GOT3 (cell line): Measurements from ENCODE around the gene THOP1.

ENCODE experiments used
- DNase-seq: peaks from one replicate; lab custom pipeline; 2025; ENCODE audit warnings: mixed read lengths; lab: John Stamatoyannopoulos, UW

Gene THOP1

DNA sequence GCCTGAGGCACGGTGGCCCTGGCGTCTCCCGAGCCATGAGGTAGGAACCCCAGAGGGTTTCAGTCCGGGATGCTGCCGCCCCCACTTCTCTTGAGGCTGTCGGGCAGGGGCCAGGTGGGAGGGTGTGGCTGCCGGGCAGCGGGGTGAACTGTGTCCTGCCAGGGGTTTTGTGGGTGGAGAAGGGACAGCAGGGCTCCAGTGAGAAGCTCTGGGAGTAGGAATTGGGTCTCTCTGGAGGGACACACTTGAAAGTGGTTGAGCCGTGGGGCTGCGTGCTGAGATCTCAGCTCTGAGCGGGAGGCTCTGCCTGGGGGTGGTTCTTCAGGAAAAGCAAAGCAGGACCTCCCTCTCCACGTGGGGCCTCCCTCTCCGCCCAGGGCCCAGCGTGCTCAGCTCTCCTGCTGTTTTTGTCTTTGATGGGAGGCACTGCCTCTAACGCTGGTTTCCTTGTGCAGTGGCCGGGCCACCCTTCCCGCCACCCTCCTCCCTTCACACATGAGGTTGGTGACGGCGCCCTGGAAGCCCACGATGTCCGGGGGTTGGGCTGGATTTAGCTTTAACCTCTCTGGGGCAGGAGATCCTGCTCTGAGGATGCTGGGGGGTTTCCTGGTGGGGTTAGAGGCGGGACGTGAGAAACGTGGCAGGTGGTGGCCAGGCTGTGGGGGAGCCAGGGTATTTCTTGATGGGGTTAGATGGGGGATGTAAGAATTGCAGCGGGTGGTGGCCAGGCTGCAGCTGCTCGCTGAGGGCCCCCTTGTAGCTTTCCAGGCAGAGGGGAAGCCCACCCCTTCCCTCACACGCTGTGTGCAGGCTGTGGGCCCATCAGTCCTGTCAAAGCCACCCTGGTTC is 19.1 kb downstream of the THOP1 start:
- DNase-seq = no peak

DNA sequence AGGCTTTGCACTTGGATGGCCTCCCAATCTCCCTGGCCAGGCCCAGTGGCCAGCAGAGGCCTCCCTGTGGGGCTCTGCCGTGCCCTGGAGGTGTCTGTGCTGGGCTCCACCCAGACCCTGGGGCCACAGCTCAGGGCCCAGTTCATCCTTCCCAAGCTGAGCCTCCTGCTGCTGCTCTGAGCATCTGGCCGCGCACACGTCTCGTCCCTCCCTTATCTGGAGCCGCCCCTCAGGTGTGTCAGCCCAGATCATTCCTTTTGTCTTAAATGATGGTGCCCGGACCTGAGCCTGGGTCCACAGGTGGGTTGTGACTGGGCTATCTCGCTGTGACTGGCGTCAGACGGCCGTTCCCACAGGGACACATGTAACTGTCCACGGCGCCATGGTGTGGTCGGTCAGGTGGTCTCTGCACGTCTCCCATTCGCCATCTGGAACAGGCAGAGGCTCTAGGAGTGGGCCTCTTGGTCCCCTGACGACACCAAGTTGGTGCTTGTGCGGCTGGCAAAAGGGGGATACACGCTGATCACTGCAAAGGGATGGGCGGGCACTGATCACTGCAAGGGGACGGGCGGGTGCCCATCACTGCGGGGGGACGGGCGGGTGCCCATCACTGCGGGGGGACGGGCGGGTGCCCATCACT is 20.1 kb downstream of the THOP1 start:
- no peak for DNase-seq

DNA sequence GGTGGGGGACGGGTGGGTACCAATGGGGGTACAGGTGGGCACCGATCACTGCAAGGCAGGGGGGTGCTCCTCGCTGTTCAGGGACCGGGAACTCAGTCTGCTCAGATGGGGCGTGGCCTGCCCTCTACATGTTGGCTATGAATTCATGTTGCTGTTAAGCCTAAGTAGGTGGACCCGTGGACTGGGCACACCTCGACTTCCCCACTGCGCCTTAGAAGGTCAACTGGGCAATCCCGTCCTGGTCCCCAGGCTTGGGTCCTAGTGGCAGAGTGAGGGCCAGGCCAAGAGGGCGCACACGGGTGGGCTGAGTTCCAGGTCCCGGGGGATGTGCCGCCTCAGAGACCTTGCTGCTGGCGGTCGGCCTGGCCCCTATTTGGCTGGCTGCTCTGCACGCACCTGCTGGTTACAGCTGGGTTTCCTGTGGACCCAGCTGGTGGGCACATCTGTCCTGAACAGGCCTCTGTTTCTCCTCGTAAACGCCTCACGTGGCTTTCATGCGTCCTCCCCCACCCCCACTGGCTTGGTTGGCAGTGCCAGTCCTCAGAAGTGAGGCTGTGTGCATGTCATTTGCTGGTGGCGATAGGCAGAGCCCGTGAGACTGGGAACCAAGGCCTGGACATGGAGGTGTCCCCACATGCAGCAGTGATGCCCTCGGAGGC is 20.8 kb downstream of the THOP1 start:
- no peak for DNase-seq

DNA sequence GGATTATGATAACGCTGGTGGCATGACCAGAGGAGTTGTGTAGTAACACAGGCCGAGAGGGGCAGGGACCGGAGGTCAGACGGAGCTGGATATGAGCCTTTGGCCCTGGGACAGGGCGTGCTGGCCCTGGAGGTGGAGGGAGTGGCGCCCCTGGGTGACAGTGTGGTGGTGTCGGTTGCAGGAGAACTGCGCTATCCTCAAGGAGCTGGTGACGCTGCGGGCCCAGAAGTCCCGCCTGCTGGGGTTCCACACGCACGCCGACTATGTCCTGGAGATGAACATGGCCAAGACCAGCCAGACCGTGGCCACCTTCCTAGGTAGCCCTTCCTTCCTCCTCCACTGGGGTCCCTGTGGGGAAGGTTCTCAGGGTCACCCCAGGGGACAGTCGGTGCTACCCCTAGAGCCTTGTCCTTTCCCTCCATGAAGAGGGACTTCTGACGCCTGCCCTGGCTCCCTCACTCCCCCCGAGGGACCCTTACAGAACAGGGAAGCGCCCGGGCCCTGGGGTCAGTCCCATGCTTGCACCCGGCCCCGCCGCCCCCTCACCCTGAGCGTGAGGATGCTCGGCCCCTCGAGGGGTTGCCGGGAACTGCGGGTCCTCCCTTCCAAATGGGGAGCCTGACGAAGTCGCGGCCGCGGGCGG is 21.6 kb downstream of the THOP1 start:
- no peak for DNase-seq

DNA sequence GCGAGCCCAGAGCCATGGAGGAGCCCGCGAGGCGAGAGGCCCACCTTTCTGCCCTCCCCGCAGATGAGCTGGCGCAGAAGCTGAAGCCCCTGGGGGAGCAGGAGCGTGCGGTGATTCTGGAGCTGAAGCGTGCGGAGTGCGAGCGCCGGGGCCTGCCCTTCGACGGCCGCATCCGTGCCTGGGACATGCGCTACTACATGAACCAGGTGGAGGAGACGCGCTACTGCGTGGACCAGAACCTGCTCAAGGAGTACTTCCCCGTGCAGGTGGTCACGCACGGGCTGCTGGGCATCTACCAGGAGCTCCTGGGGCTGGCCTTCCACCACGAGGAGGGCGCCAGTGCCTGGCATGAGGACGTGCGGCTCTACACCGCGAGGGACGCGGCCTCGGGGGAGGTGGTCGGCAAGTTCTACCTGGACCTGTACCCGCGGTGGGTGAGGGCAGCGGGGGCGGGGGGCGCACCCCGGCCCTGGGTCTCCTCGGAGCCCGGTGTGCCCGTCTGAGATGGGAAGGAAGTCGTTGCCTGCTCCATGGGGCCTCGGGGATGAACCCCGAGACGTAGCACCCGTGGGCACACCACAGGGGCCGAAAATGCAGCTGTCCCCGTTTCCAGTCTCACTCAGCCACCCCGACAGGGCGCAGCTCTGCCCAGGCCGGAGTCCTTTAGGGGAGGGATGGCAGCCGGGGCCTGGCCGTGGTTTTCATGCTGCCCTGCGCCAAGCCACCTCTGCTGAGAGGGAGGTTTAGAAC is 22.3 kb downstream of the THOP1 start:
- no peak for DNase-seq

DNA sequence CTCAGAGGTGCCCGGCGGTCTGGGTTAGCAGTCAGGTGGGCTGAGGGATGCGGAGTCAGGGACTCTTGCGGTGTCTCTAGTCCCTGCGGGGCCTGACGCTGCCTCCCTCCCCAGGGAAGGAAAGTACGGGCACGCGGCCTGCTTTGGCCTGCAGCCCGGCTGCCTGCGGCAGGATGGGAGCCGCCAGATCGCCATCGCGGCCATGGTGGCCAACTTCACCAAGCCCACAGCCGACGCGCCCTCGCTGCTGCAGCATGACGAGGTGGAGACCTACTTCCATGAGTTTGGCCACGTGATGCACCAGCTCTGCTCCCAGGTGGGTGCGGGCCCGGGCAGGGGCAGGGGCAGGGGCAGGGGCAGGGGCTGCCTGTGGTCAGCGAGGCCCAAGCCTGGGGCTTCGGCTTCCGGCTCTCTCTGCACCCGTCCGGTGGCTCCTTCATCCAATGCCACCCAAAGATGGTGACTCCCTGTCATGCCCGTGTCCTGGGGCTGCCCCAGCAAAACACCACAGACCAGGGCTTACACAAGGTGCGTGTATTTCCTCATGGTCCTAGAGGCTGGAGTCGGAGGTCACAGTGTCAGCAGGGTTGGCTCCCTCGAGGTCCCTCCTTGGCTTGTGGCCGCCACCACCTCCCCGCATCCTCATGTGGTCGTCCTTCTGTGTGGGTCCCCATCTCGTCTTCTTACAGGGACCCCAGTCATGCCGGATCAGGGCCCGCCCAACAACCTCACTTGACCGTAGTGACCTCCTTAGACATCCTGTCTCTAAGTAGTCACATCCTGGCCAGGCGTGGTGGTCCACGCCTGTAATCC is 23.0 kb downstream of the THOP1 start:
- DNase-seq = no peak

DNA sequence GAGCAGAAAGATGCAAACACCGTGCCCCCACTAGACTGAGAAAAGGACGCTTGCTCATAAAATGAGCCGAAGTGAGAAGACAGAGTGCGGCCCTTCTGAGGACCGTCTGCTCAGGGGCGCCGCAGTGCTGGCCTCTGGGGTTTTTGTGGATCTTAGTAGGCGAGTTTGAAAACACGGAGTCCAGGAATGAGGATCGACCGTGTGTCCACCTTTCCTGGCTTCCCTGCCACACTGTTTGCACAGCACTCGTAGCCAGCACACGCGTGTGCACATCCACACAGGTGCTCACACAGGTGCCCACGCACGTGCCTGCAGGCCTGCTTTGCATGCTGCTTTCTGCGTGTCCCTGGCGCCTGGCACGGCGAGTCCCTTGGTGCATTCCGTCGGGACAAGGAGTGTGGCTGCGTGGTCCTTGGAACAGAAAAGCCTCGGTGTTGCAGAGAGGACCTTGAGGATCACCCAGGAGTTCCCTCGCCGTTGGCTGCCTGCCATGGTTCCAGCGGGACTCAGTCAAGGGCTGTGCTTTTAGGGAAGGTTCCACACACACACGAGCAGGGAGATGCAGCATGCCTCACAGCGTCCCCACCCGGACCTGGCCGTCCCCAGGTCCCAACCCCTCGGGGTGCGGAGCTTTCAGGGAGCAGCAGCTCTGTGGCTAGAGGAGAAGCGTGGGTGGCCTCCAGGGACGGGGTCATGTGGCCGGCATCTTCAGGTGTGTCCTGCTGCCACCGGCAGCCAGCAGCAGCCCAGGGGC is 24.3 kb downstream of the THOP1 start:
- no peak for DNase-seq

DNA sequence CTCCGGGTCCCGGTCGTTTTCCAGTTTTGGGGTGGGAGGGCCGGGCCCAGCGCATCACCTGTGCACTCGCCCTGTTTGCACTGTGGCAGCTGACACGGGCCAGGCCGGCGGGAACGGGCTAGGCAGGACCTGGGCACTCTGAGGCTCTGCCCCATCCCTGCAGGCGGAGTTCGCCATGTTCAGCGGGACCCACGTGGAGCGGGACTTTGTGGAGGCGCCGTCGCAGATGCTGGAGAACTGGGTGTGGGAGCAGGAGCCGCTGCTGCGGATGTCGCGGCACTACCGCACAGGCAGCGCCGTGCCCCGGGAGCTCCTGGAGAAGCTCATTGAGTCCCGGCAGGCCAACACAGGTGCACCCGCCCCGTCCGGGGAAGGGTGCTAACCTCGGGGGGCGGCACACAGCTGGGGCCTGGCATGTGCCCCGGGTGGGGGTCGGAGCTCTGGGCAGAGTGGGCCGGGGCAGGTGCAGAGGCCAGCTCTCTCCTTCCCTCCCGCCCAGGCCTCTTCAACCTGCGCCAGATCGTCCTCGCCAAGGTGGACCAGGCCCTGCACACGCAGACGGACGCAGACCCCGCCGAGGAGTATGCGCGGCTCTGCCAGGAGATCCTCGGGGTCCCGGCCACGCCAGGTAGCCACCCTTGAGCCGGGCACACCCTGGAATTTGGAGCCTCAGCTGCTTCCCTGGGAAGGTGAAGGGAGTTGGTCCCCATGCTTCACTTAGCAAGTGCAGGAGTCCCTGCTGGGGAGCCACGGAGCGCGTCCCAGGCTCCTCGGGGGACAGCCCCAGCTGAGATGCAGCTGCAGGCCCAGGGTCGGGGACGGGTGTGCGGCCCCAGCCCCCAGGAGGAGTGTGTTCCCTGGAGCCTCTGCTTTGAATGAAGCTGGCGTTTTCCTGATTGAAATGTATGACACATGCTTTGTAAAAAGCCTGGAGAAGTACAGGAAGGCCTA is 25.1 kb downstream of the THOP1 start:
- DNase-seq = no peak

DNA sequence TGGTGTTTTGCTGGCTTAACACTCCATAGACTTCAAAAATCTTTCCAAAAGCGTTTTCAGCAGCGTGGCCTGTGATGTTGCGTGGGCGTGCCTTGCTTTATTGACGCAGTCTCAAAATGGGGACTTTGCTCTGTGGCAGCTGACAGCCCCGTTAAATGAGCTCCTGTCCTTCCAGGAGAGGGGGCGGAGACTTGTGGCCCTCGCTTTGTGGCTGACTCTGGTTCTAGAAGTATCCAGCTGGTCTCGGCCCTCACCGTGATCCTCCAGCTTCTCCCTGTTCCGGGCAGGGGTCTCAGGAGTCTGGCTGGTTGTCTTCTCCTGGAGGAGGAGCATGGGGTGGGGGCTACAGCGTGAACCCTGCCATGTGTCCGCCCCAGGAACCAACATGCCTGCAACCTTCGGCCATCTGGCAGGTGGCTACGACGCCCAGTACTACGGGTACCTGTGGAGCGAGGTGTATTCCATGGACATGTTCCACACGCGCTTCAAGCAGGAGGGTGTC is 26.0 kb downstream of the THOP1 start:
- DNase-seq = no peak

DNA sequence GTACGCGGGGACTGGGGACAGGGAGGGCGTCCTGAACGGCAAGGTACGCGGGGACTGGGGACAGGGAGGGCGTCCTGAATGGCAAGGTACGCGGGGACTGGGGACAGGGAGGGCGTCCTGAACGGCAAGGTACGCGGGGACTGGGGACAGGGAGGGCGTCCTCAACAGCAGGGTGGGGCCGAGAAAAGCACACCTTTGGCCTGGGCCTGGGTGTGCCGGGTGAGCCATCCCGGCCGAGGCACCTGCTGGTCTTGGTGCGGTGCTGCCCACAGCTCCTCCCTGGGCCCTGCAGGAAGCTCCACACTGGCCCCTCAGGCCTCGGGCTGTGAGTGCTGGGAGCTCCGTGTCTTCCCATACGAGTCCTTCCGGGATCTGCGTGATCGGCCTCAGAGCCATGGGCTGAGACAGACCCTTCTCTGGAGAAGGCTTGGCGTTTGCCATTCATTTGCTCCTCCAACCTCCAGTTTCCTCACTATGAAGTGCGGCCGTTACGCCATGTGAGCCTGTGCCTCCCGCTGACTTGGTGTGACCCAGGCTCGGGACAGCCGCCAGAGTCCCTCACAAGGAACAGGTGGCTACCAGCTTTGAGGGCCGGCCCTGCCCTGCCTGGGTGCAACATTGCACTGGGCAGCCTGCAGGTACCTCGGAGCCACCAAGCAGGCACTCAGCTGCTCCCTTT is 26.6 kb downstream of the THOP1 start:
- no peak for DNase-seq

DNA sequence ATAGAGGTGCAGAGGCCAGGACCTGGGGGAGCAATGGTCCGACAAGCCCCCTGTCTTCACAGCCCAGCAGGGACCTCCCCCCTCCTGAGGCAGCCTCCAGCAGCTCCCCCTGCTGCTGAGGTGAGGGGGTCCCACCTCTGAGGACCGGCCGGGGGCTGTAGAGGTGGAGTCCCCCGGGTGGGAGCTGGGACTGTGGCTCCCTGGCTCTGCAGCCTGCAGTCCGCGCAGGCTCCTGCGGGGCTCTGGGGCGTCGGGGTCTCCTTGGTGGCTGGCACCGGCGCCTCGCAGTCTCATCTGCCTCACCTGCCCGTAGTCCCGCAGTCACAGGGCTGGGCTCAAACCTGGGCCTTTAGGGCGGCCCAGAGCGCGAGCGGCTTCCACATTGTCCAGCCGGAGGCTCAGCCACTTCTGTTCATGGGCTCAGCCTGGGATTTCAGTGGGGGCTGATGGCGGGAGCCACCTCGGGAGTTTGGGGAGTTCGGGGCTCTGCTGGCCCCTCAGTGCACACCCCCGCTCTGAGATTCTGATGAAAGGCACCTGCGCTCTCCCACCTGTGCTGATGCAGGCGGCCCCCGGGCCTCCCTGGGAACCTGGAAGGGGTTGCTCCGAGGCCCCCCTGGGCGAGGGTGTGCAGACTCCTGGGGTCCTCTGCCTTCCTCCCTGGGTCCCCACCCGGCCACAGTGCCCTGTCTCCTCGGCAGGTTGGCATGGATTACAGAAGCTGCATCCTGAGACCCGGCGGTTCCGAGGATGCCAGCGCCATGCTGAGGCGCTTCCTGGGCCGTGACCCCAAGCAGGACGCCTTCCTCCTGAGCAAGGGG is 27.3 kb downstream of the THOP1 start:
- no peak for DNase-seq

DNA sequence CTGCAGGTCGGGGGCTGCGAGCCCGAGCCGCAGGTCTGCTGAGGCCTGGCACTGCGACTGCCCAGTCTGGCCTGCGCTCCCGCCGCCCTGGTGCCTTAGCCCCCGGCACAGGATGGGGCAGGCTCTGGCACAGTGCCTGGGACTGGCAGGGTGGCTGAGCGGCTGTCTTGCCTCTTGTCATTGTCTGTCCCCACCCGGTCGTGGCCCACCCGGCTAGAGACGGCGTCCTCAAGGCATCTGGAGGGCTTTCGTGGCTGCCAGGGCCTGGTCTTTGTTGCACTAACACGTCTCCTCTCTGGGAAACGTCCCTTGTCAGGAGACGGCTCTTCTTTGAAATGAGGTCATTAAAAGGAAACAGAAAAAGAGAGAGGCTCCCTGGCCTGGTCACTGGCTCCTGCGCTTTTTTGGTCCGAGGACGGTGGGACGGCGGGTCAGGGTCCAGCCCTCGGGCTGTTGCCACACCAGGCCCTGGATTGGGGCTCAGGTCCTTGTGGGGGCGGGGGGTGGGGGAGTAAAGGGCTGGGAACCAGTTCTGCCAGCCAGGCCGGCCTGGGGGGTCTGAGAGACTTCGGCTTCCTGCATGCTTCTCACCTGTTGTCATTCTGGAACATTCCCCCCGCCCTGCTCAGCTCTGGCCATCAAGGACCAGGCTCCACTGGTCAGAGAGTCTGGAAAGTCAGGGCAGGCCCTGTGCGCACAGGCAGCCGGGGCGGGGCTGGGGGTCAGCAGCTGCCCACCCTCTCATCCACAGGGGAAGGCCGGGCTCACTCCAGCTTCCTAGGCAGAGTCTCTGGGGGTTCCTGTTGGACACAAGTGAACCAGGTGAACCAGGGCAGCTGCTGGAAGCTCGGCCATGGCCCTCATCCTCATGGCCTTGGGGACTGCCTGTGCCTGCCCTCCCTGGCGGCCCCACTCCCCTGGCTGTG is 28.2 kb downstream of the THOP1 start:
- DNase-seq = no peak

DNA sequence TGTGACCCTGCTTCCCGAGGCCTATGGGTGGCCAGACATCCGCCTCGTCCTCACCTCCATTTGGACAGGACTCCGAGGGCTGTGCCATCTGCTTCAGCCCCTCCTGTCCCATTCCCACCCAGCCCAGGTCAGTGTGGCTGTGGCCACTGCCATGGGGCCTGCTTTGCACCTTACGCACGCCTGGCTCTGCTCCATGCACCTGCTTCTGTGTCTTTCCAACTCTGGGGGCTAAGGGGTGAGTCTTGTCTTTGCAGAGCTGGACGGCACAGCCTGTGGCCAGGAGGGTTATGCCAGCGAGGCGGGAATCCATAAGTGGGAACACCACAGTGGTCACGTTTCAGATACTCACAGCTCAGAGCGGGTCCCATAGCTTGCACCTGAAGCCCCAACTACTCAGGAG is 29.1 kb downstream of the THOP1 start:
- no peak for DNase-seq

DNA sequence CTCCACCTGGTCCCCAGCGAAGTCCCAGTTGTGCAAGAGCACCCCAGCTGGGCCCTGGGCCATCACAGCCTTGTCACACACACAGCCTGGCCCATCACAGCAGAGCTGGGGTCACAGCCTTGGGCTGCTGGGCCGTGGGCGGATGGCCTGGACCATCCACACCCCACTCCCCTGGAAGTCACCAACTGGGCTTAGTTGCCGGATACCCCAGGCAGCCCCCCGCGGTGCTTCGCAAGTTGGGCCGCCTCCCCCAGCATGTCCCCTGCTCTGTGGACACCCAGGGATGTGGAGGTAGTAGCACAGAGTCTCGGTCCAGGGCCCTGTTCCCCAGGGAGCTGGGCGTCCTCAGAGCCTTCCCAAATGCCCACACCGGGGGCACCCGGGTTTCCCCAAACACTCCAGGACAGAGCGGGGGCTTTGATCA is 29.9 kb downstream of the THOP1 start:
- no peak for DNase-seq

DNA sequence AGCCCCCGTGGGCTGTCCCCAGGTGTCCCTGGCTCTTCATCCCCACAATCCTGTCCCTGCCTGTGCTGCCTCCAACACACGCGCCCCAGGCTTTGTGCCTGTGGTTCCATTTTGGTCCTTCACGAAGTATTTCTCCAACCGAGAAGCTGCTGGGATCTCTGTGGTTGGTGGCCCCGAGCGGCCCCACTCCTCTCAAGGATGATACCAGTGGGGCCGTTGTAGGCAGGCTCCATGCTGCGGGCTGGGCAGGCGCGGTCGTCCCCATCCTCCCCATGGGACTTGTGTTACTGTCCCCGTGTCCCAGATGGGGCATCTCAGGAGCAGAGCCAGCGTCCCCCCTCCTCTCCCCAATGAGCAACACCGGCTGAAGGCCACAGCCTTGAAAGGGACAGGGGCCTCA is 30.6 kb downstream of the THOP1 start:
- no peak for DNase-seq

DNA sequence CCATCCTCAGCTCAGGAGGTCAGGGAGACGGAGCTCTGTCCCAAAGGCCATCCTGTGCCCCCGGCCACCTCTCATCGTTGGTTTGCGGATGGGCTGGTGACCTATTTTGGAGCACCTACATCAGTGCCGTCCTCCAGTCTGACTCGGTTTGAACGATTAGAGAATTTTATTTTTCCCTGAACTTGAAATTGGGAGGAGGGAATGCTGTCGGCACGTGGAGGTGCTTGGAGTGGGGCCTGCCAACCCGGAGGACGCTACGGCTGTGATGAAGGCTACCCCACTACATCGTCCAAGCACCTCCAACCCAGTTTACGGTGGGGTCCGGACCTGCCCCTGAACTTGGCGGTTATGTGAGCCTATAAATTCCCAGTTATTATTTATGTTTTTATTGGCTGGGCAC is 31.3 kb downstream of the THOP1 start:
- no peak for DNase-seq
